Thymus (tissue), 11 donors: ENCODE data around the gene SOX8. TPM values are rescaled to one million over a fixed set of nuclear protein-coding genes. Genes with fewer than 3 reads are reported as not detected.

Experiments
- DNase-seq, 9 donors: peaks; one replicate each; pipeline ENCODE4 v3.0.0-alpha.2; 2013; ENCODE audit warnings: low spot score in 9 of 9, low read depth in 6 of 9, missing footprints in 1 of 9
- H3K27ac ChIP-seq, 2 donors: one replicate each; pipeline ENCODE4 v1.5.1; 2013; ENCODE audit warnings: control low read depth in 1 of 2, low read depth in 1 of 2, low read length in 1 of 2, mild to moderate bottlenecking in 1 of 2, moderate library complexity in 1 of 2
- H3K27me3 ChIP-seq, 2 donors: one replicate each; pipeline ENCODE4 v1.5.1; 2013; ENCODE audit warnings: low read length in 1 of 2; ENCODE audit not compliant: control insufficient read depth in 2 of 2, insufficient read depth in 1 of 2
- H3K36me3 ChIP-seq, 2 donors: one replicate each; pipeline ENCODE4 v1.5.1; 2013; ENCODE audit warnings: low read length in 1 of 2, mild to moderate bottlenecking in 1 of 2, moderate library complexity in 1 of 2; ENCODE audit not compliant: control insufficient read depth in 2 of 2, insufficient read depth in 2 of 2
- H3K4me1 ChIP-seq, 2 donors: one replicate each; pipeline ENCODE4 v1.5.1; 2013; ENCODE audit warnings: low read length in 2 of 2; ENCODE audit not compliant: control insufficient read depth in 2 of 2, insufficient read depth in 2 of 2
- H3K4me3 ChIP-seq, 2 donors: one replicate each; pipeline ENCODE4 v1.5.1; 2013; ENCODE audit warnings: low read length in 2 of 2, control low read depth in 1 of 2, mild to moderate bottlenecking in 1 of 2
- H3K9me3 ChIP-seq, 2 donors: one replicate each; pipeline ENCODE4 v1.5.1; 2013; ENCODE audit warnings: low read length in 1 of 2, mild to moderate bottlenecking in 1 of 2; ENCODE audit not compliant: control insufficient read depth in 2 of 2, insufficient read depth in 1 of 2
- WGBS: extraction: QIAGEN DNeasy Blood & Tissue Kit; methylation state at CpG from one replicate; pipeline ENCODE4 v1.1.7; 2013; 5-methylcytosine and 5-hydroxymethylcytosine counted together
- polyA plus RNA-seq: library from polyadenylated mRNA; stranded (reverse); fragments of 200-250 nt; gene quantifications from one replicate; pipeline ENCODE4 v1.2.3, GENCODE V29; 2013
- total RNA-seq: library from RNA; stranded (reverse); fragments of 120-200 nt; gene quantifications from one replicate; pipeline ENCODE4 v1.2.4, GENCODE V29; 2013
- donor health status: healthy.

Gene SOX8
- total and polyA plus RNA-seq, 2 donors: 1.3 to 2.1 TPM

- 56% methylated on average over 55 of the region's 55 CpGs for WGBS
- Histone ChIP-seq H3K9me3 (peaks cover 0 to 24% of the 10 kb centered on the region in 2 donors), H3K4me3 (peak overlapping the region; percentile 66 to 91), H3K36me3 (peaks cover 3 to 22% of the 10 kb centered on the region in 2 donors), H3K4me1 (peaks cover 8 to 10% of the 10 kb centered on the region in 2 donors), H3K27ac (no peak overlapping the region), H3K27me3 (peaks cover 11 to 30% of the 10 kb centered on the region in 2 donors)
- DNase-seq: peak in 1 of 9 donors; percentile 20
Measured at GRCh38 chr16:969508-970385, 11.8 kb upstream of the SOX8 start.

GRCh38 chr16:970386-970765 lies 11.2 kb upstream of the SOX8 start:
- peaks cover 11 to 32% of the 10 kb centered on the region in 2 donors for H3K27me3 ChIP-seq
- peaks cover 0 to 20% of the 10 kb centered on the region in 2 donors for H3K9me3 ChIP-seq
- H3K4me3 ChIP-seq: peak overlapping the region; percentile 66 to 91
- under 1% methylated on average over 42 of the region's 42 CpGs for WGBS
- peaks cover 8 to 10% of the 10 kb centered on the region in 2 donors for H3K4me1 ChIP-seq
- H3K36me3 ChIP-seq: peaks cover 3 to 22% of the 10 kb centered on the region in 2 donors
- peak overlapping the region in 1 of 2 donors; percentile 62 for H3K27ac ChIP-seq
- no peak for DNase-seq

- H3K4me3 ChIP-seq: peak within 1 kb of the TSS; percentile 66 to 91
- peaks cover 11 to 36% of the 10 kb centered on the region in 2 donors for H3K27me3 ChIP-seq
- peaks cover 3 to 17% of the 10 kb centered on the region in 2 donors for H3K36me3 ChIP-seq
- WGBS: 4% methylated on average over 69 of the region's 71 CpGs
- DNase-seq: peak; percentile 62 to 96 (median 86)
- peaks cover 10% of the 10 kb centered on the region in 2 donors for H3K4me1 ChIP-seq
- H3K27ac ChIP-seq: peak within 1 kb of the TSS in 1 of 2 donors; percentile 62
- peaks cover 0 to 14% of the 10 kb centered on the region in 2 donors for H3K9me3 ChIP-seq
Measured at GRCh38 chr16:970766-971581, 10.6 kb upstream of the SOX8 start, which contains the start of gene LMF1. Gene LMF1 (minus strand): TSS chr16:970984. CDS start chr16:970980, 4 bp downstream.

GRCh38 chr16:971582-971905 lies 10.0 kb upstream of the SOX8 start:
- WGBS: 96% methylated on average over 5 of the region's 5 CpGs
- no peak overlapping the region for H3K4me3 ChIP-seq
- H3K4me1 ChIP-seq: peaks cover 10 to 12% of the 10 kb centered on the region in 2 donors
- peaks cover 11 to 40% of the 10 kb centered on the region in 2 donors for H3K27me3 ChIP-seq
- DNase-seq: no peak
- H3K9me3 ChIP-seq: peaks cover 0 to 8% of the 10 kb centered on the region in 2 donors
- peaks cover 3 to 12% of the 10 kb centered on the region in 2 donors for H3K36me3 ChIP-seq
- H3K27ac ChIP-seq: no peak overlapping the region

- H3K4me3 ChIP-seq: no peak overlapping the region
- H3K4me1 ChIP-seq: peaks cover 10 to 12% of the 10 kb centered on the region in 2 donors
- H3K27me3 ChIP-seq: peaks cover 14 to 44% of the 10 kb centered on the region in 2 donors
- no peak overlapping the region for H3K27ac ChIP-seq
- no peak for DNase-seq
- peaks cover 0 to 9% of the 10 kb centered on the region in 2 donors for H3K36me3 ChIP-seq
- WGBS: 93% methylated on average over 8 of the region's 8 CpGs
- peaks cover 0 to 7% of the 10 kb centered on the region in 2 donors for H3K9me3 ChIP-seq
Measured at GRCh38 chr16:971981-972315, 9.6 kb upstream of the SOX8 start.

- 96% methylated on average over 32 of the region's 32 CpGs for WGBS
- no peak for DNase-seq
- Histone ChIP-seq H3K27ac (no peak overlapping the region), H3K4me1 (peaks cover 10 to 12% of the 10 kb centered on the region in 2 donors), H3K36me3 (peaks cover 0 to 5% of the 10 kb centered on the region in 2 donors), H3K4me3 (no peak overlapping the region), H3K9me3 (peaks cover 0 to 7% of the 10 kb centered on the region in 2 donors), H3K27me3 (peaks cover 14 to 49% of the 10 kb centered on the region in 2 donors)
Measured at GRCh38 chr16:972316-973002, 9.1 kb upstream of the SOX8 start.

GRCh38 chr16:973366-973765 lies 8.2 kb upstream of the SOX8 start:
- DNase-seq: no peak
- Histone ChIP-seq H3K4me3 (no peak overlapping the region), H3K27me3 (peaks cover 15 to 57% of the 10 kb centered on the region in 2 donors), H3K9me3 (peaks cover 0 to 7% of the 10 kb centered on the region in 2 donors), H3K4me1 (peaks cover 10 to 12% of the 10 kb centered on the region in 2 donors), H3K36me3 (no peaks in the 10 kb centered on the region), H3K27ac (no peak overlapping the region)
- 96% methylated on average over 17 of the region's 17 CpGs for WGBS

GRCh38 chr16:974001-974601 lies 7.5 kb upstream of the SOX8 start:
- no peak for DNase-seq
- no peak overlapping the region for H3K27ac ChIP-seq
- H3K36me3 ChIP-seq: no peaks in the 10 kb centered on the region
- peaks cover 10 to 12% of the 10 kb centered on the region in 2 donors for H3K4me1 ChIP-seq
- WGBS: 84% methylated on average over 21 of the region's 21 CpGs
- peaks cover 22 to 65% of the 10 kb centered on the region in 2 donors for H3K27me3 ChIP-seq
- H3K9me3 ChIP-seq: peaks cover 0 to 7% of the 10 kb centered on the region in 2 donors
- H3K4me3 ChIP-seq: no peak overlapping the region
